DND-41 (cell line): Measurements from ENCODE around the gene ZNF488.

ENCODE experiments used
- ATAC-seq: fragments of 200-7000 bp; cut with Tn5 transposase; 3 replicates; pipeline ENCODE4 v1.9.1; 2021; ENCODE audit warnings: low read depth; ENCODE audit not compliant: insufficient read depth
- DNase-seq: peaks from one replicate; pipeline ENCODE4 v3.0.0-alpha.2; 2020
- H2AFZ ChIP-seq: 2 replicates; pipeline ENCODE4 v1.6.0; 2012; ENCODE audit warnings: low read depth, low read length
- H3K27ac ChIP-seq: 2 replicates; pipeline ENCODE4 v1.5.1; 2012; ENCODE audit warnings: low read length, inconsistent platforms
- H3K27me3 ChIP-seq: fragments of 200-600 bp; sonication (generic); 2 replicates; pipeline ENCODE4 v1.6.0; 2012; ENCODE audit warnings: low read length, mild to moderate bottlenecking, inconsistent platforms; ENCODE audit not compliant: insufficient read depth, poor library complexity
- H3K36me3 ChIP-seq: 2 replicates; pipeline ENCODE4 v1.5.1; 2012; ENCODE audit warnings: low read length, inconsistent platforms; ENCODE audit not compliant: insufficient read depth
- H3K4me1 ChIP-seq: 2 replicates; pipeline ENCODE4 v1.5.1; 2012; ENCODE audit warnings: mild to moderate bottlenecking, low read length; ENCODE audit not compliant: insufficient read depth
- H3K4me2 ChIP-seq: 2 replicates; pipeline ENCODE4 v1.6.0; 2012; ENCODE audit warnings: mild to moderate bottlenecking, moderate library complexity, low read length, inconsistent platforms; ENCODE audit not compliant: insufficient read depth
- H3K4me3 ChIP-seq, 2 experiments: fragments of 200-600 bp in 1 of 2; shearing (Covaris generic) in 1 of 2; 2 replicates each; pipeline ENCODE4 v1.5.1; 2012 to 2016; ENCODE audit warnings: inconsistent platforms in 2 of 2, low read length in 2 of 2, mild to moderate bottlenecking in 2 of 2, low read depth in 1 of 2, moderate library complexity in 1 of 2
- H3K79me2 ChIP-seq: 2 replicates; pipeline ENCODE4 v1.6.0; 2012; ENCODE audit warnings: low read length, inconsistent platforms; ENCODE audit not compliant: insufficient read depth
- H3K9ac ChIP-seq: 2 replicates; pipeline ENCODE4 v1.6.0; 2012; ENCODE audit warnings: low read depth, mild to moderate bottlenecking, inconsistent platforms, low read length, moderate library complexity
- H3K9me3 ChIP-seq: 2 replicates; pipeline ENCODE4 v1.5.1; 2012; ENCODE audit warnings: low read length, moderate library complexity, mild to moderate bottlenecking, inconsistent platforms; ENCODE audit not compliant: insufficient read depth, severe bottlenecking
- H4K20me1 ChIP-seq: 2 replicates; pipeline ENCODE4 v1.6.0; 2012; ENCODE audit warnings: low read length; ENCODE audit not compliant: insufficient read depth
- CTCF ChIP-seq: IDR thresholded peaks from 2 replicates; pipeline ENCODE4 v1.5.1; 2012; ENCODE audit warnings: borderline replicate concordance, low read length, moderate library complexity, mild to moderate bottlenecking; ENCODE audit not compliant: poor library complexity, severe bottlenecking; ENCODE audit errors: extremely low read depth
- EZH2 ChIP-seq: IDR thresholded peaks from 3 replicates; pipeline ENCODE4 v1.6.1; 2012; ENCODE audit warnings: borderline replicate concordance, low read depth, mild to moderate bottlenecking, moderate library complexity, low read length, inconsistent platforms; ENCODE audit not compliant: severe bottlenecking

Gene ZNF488

GRCh38 chr10:47379901-47380300 lies 4.2 kb downstream of the ZNF488 start:
- no peak for DNase-seq
- no peaks in the 10 kb centered on the region for H3K79me2 ChIP-seq

GRCh38 chr10:47379445-47379785 lies 4.7 kb downstream of the ZNF488 start:
- 0 out of 2 replicates have a peak, but pooled peaks cover 3% of the 10 kb centered on the region for H4K20me1 ChIP-seq

More at GRCh38 chr10:47379901-47380300, 4.2 kb downstream of the ZNF488 start:
- 0 out of 2 replicates have a peak, but pooled peaks cover 3% of the 10 kb centered on the region for H4K20me1 ChIP-seq
- no peaks in the 10 kb centered on the region for H3K9me3 ChIP-seq
- peaks cover 63% of the 10 kb centered on the region for H3K27me3 ChIP-seq
- no peak for ATAC-seq
- no peak overlapping the region for H3K9ac ChIP-seq
- peaks cover 15% of the 10 kb centered on the region for H3K4me1 ChIP-seq
- no peak overlapping the region for H3K27ac ChIP-seq
- no peaks in the 10 kb centered on the region for H3K36me3 ChIP-seq
- no peak overlapping the region for H3K4me2 ChIP-seq
- TF ChIP-seq EZH2 (no peak), CTCF (no peak)
- no peak overlapping the region for H2AFZ ChIP-seq
- H3K4me3 ChIP-seq, result no peak overlapping the region

GRCh38 chr10:47378606-47379444 lies 5.3 kb downstream of the ZNF488 start:
- H3K9ac ChIP-seq, result no peak overlapping the region
- no peak overlapping the region for H3K4me3 ChIP-seq
- H3K79me2 ChIP-seq, result no peaks in the 10 kb centered on the region
- no peak for TF ChIP-seq EZH2
- no peak for TF ChIP-seq CTCF
- no peak overlapping the region for H3K4me2 ChIP-seq
- H3K27ac ChIP-seq, result no peak overlapping the region
- H4K20me1 ChIP-seq, result 0 out of 2 replicates have a peak, but pooled peaks cover 3% of the 10 kb centered on the region
- H3K27me3 ChIP-seq, result peaks cover 60% of the 10 kb centered on the region
- H3K9me3 ChIP-seq, result no peaks in the 10 kb centered on the region
- peaks cover 4% of the 10 kb centered on the region for H3K4me1 ChIP-seq
- H2AFZ ChIP-seq, result no peak overlapping the region
- H3K36me3 ChIP-seq, result no peaks in the 10 kb centered on the region
- DNase-seq (no peak), ATAC-seq (no peak)

More at GRCh38 chr10:47379445-47379785, 4.7 kb downstream of the ZNF488 start:
- H3K27ac ChIP-seq, result no peak overlapping the region
- no peak overlapping the region for H3K9ac ChIP-seq
- no peak overlapping the region for H2AFZ ChIP-seq
- H3K36me3 ChIP-seq, result no peaks in the 10 kb centered on the region
- TF ChIP-seq CTCF, result no peak
- TF ChIP-seq EZH2, result no peak
- no peak for ATAC-seq
- no peak for DNase-seq
- peaks cover 10% of the 10 kb centered on the region for H3K4me1 ChIP-seq
- no peaks in the 10 kb centered on the region for H3K9me3 ChIP-seq
- H3K27me3 ChIP-seq, result peaks cover 63% of the 10 kb centered on the region
- no peak overlapping the region for H3K4me3 ChIP-seq
- no peak overlapping the region for H3K4me2 ChIP-seq
- H3K79me2 ChIP-seq, result no peaks in the 10 kb centered on the region
